ENCODE data around the gene FKBP8. TPM values are rescaled to one million over a fixed set of nuclear protein-coding genes. Genes with fewer than 3 reads are reported as not detected.

Gene FKBP8
- total RNA-seq, 1 donor = 246 TPM

DNA sequence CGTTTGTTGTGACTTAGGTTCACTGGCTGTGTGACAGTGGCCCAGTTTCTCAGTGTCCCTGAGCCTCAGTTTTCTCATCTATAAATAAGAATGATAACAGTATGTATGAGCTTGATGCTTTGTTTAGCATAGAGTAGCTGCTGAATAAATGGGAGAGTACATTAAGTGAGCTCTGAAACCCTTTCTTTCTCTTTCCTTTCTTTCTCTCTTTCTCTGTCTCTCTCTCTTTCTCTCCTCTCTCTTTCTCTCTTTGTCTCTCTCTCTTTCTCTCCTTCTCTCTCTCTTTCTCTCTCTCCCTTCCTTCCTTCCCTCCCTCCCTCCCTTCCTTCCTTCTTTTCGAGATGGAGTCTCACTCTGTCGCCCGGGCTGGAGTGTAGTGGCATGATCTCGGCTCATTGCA, 16.3 kb upstream of the FKBP8 start:
- DNase-seq (ENCODE audit: low read depth) = no peak
- H3K4me3 ChIP-seq (ENCODE audit: low read depth, low read length) = no peak overlapping the region
- TF ChIP-seq, protein P1, sequence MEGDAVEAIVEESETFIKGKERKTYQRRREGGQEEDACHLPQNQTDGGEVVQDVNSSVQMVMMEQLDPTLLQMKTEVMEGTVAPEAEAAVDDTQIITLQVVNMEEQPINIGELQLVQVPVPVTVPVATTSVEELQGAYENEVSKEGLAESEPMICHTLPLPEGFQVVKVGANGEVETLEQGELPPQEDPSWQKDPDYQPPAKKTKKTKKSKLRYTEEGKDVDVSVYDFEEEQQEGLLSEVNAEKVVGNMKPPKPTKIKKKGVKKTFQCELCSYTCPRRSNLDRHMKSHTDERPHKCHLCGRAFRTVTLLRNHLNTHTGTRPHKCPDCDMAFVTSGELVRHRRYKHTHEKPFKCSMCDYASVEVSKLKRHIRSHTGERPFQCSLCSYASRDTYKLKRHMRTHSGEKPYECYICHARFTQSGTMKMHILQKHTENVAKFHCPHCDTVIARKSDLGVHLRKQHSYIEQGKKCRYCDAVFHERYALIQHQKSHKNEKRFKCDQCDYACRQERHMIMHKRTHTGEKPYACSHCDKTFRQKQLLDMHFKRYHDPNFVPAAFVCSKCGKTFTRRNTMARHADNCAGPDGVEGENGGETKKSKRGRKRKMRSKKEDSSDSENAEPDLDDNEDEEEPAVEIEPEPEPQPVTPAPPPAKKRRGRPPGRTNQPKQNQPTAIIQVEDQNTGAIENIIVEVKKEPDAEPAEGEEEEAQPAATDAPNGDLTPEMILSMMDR (IDR thresholded peaks at IDR 0.05; ENCODE audit: insufficient read depth, low read length) = no peak

DNA sequence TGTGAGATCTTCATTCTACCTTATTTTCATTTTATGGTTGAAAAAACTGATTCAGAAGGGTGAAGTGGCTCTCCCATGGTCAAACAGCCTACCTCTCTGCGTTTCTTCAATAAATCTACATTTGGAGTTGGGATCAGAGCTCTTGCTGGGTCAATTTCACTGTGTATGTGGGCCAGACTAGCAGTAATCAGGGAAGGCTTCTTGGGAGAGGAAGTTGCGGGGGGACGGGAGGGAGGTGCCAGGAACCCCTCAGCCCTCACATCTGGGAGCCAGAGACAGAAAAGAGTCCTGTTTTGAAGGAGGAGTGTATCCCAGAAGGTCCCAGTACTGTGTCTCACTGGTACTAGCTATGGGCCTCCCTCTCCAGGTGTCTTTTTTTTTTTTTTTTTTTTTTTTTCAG, 15.2 kb upstream of the FKBP8 start:
- TF ChIP-seq, protein P1 (IDR thresholded peaks at IDR 0.05; ENCODE audit: insufficient read depth, low read length) = no peak
- H3K4me3 ChIP-seq (ENCODE audit: low read depth, low read length) = peak overlapping the region; percentile 96
- DNase-seq (ENCODE audit: low read depth) = peak; percentile 7

DNA sequence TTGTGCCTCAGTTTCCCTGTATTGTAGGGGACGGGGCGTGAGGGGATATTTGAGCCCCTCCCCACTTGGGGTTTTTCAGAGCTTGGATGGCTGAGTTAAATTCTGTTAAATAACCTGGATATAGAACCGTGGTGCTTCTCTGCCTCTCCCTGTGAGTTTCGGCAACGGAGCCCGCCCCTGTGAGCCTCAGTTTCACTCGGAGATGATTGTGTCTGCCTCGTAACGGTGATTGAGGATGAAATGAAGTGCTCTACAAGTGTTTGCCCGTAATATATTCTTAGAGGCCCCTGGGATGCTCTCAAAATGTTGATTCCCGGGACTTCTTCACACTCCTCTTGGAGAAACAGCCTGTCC, 14.8 kb upstream of the FKBP8 start:
- DNase-seq (ENCODE audit: low read depth) = peak; percentile 12

DNA sequence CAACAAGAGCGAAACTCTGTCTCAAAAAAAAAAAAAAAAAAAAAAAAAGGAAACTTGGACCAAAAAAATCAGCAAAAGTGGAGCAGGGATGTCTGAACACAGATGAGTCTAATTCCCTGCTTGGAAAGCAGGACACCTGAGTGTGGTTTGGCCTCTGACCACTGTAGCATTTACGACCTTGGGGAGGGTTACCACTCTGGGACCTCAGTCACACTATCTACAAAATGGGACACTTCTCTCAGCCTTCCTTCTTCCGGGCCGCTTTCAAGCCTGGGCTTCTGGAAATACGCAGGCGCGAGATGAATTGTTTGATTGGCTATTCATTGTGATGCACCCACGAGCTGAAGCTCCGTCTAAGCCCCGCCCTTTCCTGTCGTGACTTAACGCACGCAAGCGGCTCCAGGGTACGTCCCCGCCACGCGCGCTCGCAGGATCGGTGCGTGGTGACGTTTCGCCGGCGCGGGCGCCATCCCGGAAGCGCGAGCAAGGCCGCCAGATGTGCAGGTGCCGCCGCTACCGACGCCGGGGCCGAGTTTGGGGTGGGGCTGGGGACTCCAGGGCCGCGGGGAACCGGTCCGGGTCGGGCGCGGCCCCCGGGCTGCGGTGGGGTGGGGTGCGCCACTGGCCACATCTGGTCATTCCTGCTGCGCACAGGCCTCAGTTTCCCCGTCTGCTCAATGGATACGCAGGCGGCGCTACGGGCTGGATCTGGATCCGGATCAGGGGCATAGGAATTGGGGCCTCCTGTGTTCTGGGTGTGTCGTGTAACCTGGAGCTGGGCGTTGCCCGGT, 14.2 kb upstream of the FKBP8 start, which contains the start of gene KXD1:
Gene KXD1 (plus strand): TSS at position 460 of the 791 bp plus-strand sequence. CDS start 4,187 bp downstream, outside the sequence.
- peak; percentile 100 for DNase-seq (ENCODE audit: low read depth)
- peak within 1 kb of the TSS; percentile 96 for H3K4me3 ChIP-seq (ENCODE audit: low read depth, low read length)
- TF ChIP-seq, protein P1 (IDR thresholded peaks at IDR 0.05; ENCODE audit: insufficient read depth, low read length) = no peak

More for the DNA sequence above, 14.8 kb upstream of the FKBP8 start:
- H3K4me3 ChIP-seq (ENCODE audit: low read depth, low read length) = peak overlapping the region; percentile 96
- TF ChIP-seq, protein P1 (IDR thresholded peaks at IDR 0.05; ENCODE audit: insufficient read depth, low read length) = no peak

DNA sequence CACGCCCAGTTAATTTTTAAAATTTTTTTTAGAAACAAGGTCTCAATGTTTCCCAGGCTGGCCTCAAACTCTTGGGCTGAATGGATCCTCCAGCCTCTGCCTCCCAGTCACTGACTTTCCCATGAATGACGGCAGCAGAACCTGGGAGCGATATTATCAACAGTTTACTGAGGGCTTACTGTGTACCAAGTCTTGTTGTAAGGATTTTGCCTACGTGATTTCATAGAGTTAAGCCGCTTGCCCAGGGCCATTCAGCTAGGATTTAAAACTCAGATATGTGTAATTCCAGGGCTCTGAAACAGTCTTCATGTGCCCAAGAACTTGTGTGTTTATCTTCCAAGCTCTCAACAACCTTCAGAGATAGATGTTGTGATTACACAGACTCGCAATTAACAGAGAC, 8.3 kb upstream of the FKBP8 start:
- H3K4me3 ChIP-seq (ENCODE audit: low read depth, low read length) = no peak overlapping the region
- TF ChIP-seq, protein P1 (IDR thresholded peaks at IDR 0.05; ENCODE audit: insufficient read depth, low read length) = no peak
- DNase-seq (ENCODE audit: low read depth) = no peak

DNA sequence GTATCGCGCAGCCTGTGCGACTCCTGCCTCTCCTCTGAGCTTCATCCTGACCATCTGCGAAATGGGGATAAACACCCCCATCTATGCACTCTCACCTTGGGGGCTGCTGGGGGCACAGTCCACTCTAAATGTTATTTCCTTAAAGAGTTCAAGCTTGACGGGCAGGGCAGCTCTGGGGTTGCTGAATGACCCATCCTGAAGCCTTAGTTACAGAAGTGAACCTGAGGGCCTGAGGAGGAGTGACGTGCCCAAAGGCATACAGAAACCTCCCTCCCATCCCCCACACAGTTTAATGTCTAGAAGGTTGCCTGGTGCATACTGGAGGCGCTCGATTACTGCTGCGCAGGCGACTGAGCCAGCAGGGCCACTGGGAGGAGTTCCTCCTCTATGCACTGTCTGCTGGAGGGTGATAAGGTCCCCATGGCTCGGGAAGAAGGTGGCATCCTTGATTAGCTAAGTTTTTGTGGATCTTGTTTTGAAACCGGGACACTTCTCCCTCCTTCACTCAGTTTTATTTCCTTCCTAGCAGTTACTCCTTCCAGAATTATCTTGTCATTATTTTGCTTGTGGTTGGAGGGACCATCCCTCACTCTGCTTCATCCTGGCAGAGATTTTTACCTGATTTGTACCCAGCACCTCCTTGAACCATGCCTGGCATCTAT, 572 bp upstream of the FKBP8 start:
- peak; percentile 54 for DNase-seq (ENCODE audit: low read depth)
- TF ChIP-seq, protein P1 (IDR thresholded peaks at IDR 0.05; ENCODE audit: insufficient read depth, low read length) = no peak
- peak overlapping the region; percentile 53 for H3K4me3 ChIP-seq (ENCODE audit: low read depth, low read length)
